HepG2 (cell line): Measurements from ENCODE around the gene SFI1. TPM values are rescaled to one million over a fixed set of nuclear protein-coding genes. Genes with fewer than 3 reads are reported as not detected.

Experiments used
- CBX5 ChIP-seq: sonication (generic); formaldehyde crosslinking; IDR thresholded peaks from 2 replicates; pipeline ENCODE4 v1.4.0; 2020; ENCODE audit warnings: missing genetic modification reagents, borderline replicate concordance
- PHF5A ChIP-seq: IDR thresholded peaks from one replicate; pipeline ENCODE4 v1.6.1; 2018; ENCODE audit warnings: low read depth, missing genetic modification reagents; ENCODE audit not compliant: unreplicated experiment
- RBFOX2 ChIP-seq: fragments of 200-400 bp; formaldehyde crosslinking; IDR thresholded peaks from 2 replicates; pipeline ENCODE4 v1.6.1; 2017; ENCODE audit warnings: low read depth, mild to moderate bottlenecking, low read length
- ZNF121 ChIP-seq: sonication (generic); formaldehyde crosslinking; IDR thresholded peaks from 2 replicates; pipeline ENCODE4 v1.5.0; 2020; ENCODE audit warnings: mild to moderate bottlenecking, missing genetic modification reagents
- ZNF563 ChIP-seq: sonication (generic); formaldehyde crosslinking; IDR thresholded peaks from 2 replicates; pipeline ENCODE4 v1.8.0; 2022; ENCODE audit warnings: mild to moderate bottlenecking, moderate library complexity, missing genetic modification reagents
- polyA plus RNA-seq, 8 experiments: library from polyadenylated mRNA; depleted of rRNA in 3 of 8; stranded (reverse) in 7 of 8; unstranded in 1 of 8; fragments of >200 nt; fragmentation: Illumina TruSeq in 4 of 8; extraction: Trizol in 4 of 8; gene quantifications; 2 replicates each; pipeline versions ENCODE4 v1.2.1 to v1.2.3, GENCODE V29; 2011 to 2016; ENCODE audit warnings: low read depth in 4 of 8, missing spikeins in 1 of 8, mixed read lengths in 1 of 8; ENCODE audit not compliant: insufficient read depth in 1 of 8
- total RNA-seq, 5 experiments: library from RNA; depleted of rRNA; stranded (reverse); fragments of >200 nt; fragmentation: Illumina TruSeq; extraction: Trizol; gene quantifications; 2 replicates each; pipeline ENCODE4 v1.2.3, GENCODE V29; 2016; ENCODE audit warnings: low read depth in 1 of 5
- TF ChIP-seq, protein P1 (sequence below): sonication (generic); formaldehyde crosslinking; IDR thresholded peaks from 2 replicates; pipeline ENCODE4 v1.8.0; 2022; ENCODE audit warnings: mild to moderate bottlenecking, missing genetic modification reagents
- TF ChIP-seq, protein P2 (sequence below): sonication (generic); formaldehyde crosslinking; IDR thresholded peaks from 2 replicates; pipeline ENCODE4 v1.5.1; 2020; ENCODE audit warnings: mild to moderate bottlenecking, missing genetic modification reagents, moderate library complexity

The SFI1 gene
- total and polyA plus RNA-seq, 2 of the 13 experiments (the other 11 are each of a cell fraction or from before 2014, with no cell fraction given) = 20.5 to 40.1 TPM

DNA sequence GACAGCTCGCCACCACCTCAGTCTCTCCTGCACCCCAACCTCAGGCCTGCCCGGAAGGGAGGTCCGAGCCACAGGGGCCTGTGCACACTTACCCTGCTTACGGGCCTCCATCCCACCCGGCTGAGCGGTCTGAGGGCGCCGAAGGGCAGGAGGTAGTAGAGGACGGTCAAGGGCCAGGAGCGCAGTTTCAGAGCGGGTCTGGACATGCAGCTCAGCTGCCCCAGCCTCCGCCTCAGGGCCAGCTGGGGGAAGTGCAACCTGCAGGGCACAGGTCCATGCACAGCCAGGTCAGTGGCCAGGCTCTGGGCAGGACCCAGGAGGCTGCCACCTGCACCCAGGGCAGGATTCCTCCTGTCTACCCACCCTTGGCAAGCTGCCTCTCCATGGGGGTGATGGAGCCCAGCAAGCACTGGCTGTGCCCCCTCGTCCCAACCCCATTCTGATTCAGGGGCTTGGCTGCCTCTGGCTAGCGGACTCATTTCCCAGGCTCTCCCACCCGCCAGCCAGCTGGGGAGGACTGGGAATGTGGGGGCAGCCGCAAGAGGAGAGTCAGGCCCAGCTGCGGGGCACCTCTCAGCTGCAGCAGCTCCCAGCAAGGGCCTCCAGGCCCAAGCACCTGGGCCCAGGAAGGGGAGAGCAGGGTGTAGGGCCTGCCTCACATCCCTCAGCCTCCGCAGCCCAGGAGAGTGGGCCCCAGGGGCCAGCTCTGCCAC is 127.4 kb downstream of the SFI1 start (continued):
- TF ChIP-seq ZNF563 (CRISPR knock-in tag) (no peak), PHF5A (no peak), RBFOX2 (0 out of 2 replicates have a peak, but pooled peaks have one; percentile 30), CBX5 (no peak), ZNF121 (CRISPR knock-in tag) (no peak)
- TF ChIP-seq, protein P1, sequence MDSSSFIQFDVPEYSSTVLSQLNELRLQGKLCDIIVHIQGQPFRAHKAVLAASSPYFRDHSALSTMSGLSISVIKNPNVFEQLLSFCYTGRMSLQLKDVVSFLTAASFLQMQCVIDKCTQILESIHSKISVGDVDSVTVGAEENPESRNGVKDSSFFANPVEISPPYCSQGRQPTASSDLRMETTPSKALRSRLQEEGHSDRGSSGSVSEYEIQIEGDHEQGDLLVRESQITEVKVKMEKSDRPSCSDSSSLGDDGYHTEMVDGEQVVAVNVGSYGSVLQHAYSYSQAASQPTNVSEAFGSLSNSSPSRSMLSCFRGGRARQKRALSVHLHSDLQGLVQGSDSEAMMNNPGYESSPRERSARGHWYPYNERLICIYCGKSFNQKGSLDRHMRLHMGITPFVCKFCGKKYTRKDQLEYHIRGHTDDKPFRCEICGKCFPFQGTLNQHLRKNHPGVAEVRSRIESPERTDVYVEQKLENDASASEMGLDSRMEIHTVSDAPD (CRISPR knock-in tag) = no peak
- TF ChIP-seq, protein P2, sequence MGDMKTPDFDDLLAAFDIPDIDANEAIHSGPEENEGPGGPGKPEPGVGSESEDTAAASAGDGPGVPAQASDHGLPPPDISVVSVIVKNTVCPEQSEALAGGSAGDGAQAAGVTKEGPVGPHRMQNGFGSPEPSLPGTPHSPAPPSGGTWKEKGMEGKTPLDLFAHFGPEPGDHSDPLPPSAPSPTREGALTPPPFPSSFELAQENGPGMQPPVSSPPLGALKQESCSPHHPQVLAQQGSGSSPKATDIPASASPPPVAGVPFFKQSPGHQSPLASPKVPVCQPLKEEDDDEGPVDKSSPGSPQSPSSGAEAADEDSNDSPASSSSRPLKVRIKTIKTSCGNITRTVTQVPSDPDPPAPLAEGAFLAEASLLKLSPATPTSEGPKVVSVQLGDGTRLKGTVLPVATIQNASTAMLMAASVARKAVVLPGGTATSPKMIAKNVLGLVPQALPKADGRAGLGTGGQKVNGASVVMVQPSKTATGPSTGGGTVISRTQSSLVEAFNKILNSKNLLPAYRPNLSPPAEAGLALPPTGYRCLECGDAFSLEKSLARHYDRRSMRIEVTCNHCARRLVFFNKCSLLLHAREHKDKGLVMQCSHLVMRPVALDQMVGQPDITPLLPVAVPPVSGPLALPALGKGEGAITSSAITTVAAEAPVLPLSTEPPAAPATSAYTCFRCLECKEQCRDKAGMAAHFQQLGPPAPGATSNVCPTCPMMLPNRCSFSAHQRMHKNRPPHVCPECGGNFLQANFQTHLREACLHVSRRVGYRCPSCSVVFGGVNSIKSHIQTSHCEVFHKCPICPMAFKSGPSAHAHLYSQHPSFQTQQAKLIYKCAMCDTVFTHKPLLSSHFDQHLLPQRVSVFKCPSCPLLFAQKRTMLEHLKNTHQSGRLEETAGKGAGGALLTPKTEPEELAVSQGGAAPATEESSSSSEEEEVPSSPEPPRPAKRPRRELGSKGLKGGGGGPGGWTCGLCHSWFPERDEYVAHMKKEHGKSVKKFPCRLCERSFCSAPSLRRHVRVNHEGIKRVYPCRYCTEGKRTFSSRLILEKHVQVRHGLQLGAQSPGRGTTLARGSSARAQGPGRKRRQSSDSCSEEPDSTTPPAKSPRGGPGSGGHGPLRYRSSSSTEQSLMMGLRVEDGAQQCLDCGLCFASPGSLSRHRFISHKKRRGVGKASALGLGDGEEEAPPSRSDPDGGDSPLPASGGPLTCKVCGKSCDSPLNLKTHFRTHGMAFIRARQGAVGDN (CRISPR knock-in tag) = peak; percentile 27; the same call in 1 of the 2 replicates
